ENCODE results near the gene DNASE1L1. TPM values are rescaled to one million over a fixed set of nuclear protein-coding genes. Genes with fewer than 3 reads are reported as not detected.

Gene DNASE1L1
- total RNA-seq, 1 experiment from 2014 or later = 29.8 TPM

Small RNA genes within 50 kb of the gene (microRNA-seq; reads per million reads assigned to microRNA genes)
- gene MIR6858 (ENCODE audit: unreplicated experiment) = 1.0 reads per million

Other genes with a start within 250 kb of the DNASE1L1 start
- not detected in 2 replicates for gene OPN1MW, start 226.7 kb downstream of the DNASE1L1 start, total RNA-seq (2014; rRNA removed)
- gene OPN1MW2, start 189.5 kb downstream of the DNASE1L1 start, total RNA-seq (2014; rRNA removed) = not detected in 2 replicates
- not detected in 2 replicates for gene OPN1MW3, start 151.7 kb downstream of the DNASE1L1 start, total RNA-seq (2014; rRNA removed)
- gene TEX28, start 114.1 kb downstream of the DNASE1L1 start, total RNA-seq (2014; rRNA removed) = 0.11 TPM in 1 of 2 replicates, not detected in the other
- gene TKTL1, start 113.5 kb downstream of the DNASE1L1 start, total RNA-seq (2014; rRNA removed) = not detected in 2 replicates
- gene FLNA, start 34.6 kb downstream of the DNASE1L1 start, total RNA-seq (2014; rRNA removed) = 2,058 and 3,170 TPM in 2 replicates
- 46.8 and 49.0 TPM in 2 replicates for gene EMD, start 30.0 kb downstream of the DNASE1L1 start, total RNA-seq (2014; rRNA removed)
- gene RPL10, start 10.9 kb downstream of the DNASE1L1 start, total RNA-seq (2014; rRNA removed) = 2,879 and 3,401 TPM in 2 replicates
- gene TAFAZZIN, start 2.3 kb upstream of the DNASE1L1 start, total RNA-seq (2014; rRNA removed) = 39.4 and 41.5 TPM in 2 replicates
- gene ATP6AP1, start 19.4 kb upstream of the DNASE1L1 start, total RNA-seq (2014; rRNA removed) = 68.7 and 94.0 TPM in 2 replicates
- gene GDI1, start 27.9 kb upstream of the DNASE1L1 start, total RNA-seq (2014; rRNA removed) = 96.1 and 97.1 TPM in 2 replicates
- 53.8 and 76.7 TPM in 2 replicates for gene FAM50A, start 34.9 kb upstream of the DNASE1L1 start, total RNA-seq (2014; rRNA removed)
- 5.3 and 21.8 TPM in 2 replicates for gene PLXNA3, start 49.0 kb upstream of the DNASE1L1 start, total RNA-seq (2014; rRNA removed)
- gene LAGE3, start 70.0 kb upstream of the DNASE1L1 start, total RNA-seq (2014; rRNA removed) = 82.8 and 87.4 TPM in 2 replicates
- gene UBL4A, start 77.4 kb upstream of the DNASE1L1 start, total RNA-seq (2014; rRNA removed) = 92.3 and 101 TPM in 2 replicates
- gene SLC10A3, start 81.4 kb upstream of the DNASE1L1 start, total RNA-seq (2014; rRNA removed) = 42.1 and 50.6 TPM in 2 replicates
- gene FAM3A, start 107.0 kb upstream of the DNASE1L1 start, total RNA-seq (2014; rRNA removed) = 69.2 and 88.0 TPM in 2 replicates
- gene G6PD, start 137.6 kb upstream of the DNASE1L1 start, total RNA-seq (2014; rRNA removed) = 121 and 147 TPM in 2 replicates
- 34.3 and 39.6 TPM in 2 replicates for gene IKBKG, start 138.4 kb upstream of the DNASE1L1 start, total RNA-seq (2014; rRNA removed)
- gene CTAG1A, start 175.9 kb upstream of the DNASE1L1 start, total RNA-seq (2014; rRNA removed) = not detected in 2 replicates
- gene CTAG1B, start 210.0 kb upstream of the DNASE1L1 start, total RNA-seq (2014; rRNA removed) = not detected in 2 replicates
- gene CTAG2, start 244.3 kb upstream of the DNASE1L1 start, total RNA-seq (2014; rRNA removed) = not detected in 2 replicates